B cell (primary cell): ENCODE measurements around the gene ARHGAP26.

Experiments used
- CTCF ChIP-seq: fragments of 200-600 bp; IDR thresholded peaks from one replicate; pipeline ENCODE4 v1.8.0; 2022; ENCODE audit warnings: antibody characterized with exemption, mild to moderate bottlenecking
- EZH2 ChIP-seq: IDR thresholded peaks from 2 replicates; pipeline ENCODE4 v1.6.1; 2012; ENCODE audit warnings: borderline replicate concordance, low read depth, mild to moderate bottlenecking, moderate library complexity, low read length; ENCODE audit not compliant: insufficient read depth, poor library complexity, severe bottlenecking

- TF ChIP-seq EZH2, result no peak
- TF ChIP-seq CTCF, result no peak
Observed at GRCh38 chr5:142777099-142777498, 6.9 kb downstream of the ARHGAP26 start.
